HG03196 (cell line): ENCODE results near the gene CAPN9.
"Not testable (repeated sequence)": the region's sequence is repeated elsewhere in the genome, so short reads cannot be mapped to it uniquely, and the experiment has no call there.

ENCODE experiments used
- ATAC-seq: cut with Tn5 transposase; IDR thresholded peaks from one replicate; pipeline ENCODE4 v1.9.1; 2021; ENCODE audit not compliant: unreplicated experiment

The CAPN9 gene

DNA sequence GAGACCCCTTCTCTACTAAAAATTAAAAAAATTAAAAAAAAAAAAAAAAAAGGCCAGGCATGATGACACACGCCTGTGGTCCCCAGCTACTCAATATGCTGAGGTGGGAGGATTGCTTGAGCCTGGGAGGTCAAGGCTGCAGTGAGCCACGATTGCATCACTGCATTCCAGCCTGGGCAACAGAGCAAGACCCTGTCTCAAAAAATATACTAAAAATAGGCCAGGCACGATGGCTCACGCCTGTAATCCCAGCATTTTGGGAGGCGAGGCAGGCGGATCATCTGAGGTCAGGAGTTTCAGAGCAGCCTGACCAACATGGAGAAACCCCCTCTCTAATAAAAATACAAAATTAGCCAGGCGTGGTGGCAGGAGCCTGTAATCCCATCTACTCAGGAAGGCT, 98.0 kb downstream of the CAPN9 start:
- ATAC-seq = not testable (repeated sequence)

DNA sequence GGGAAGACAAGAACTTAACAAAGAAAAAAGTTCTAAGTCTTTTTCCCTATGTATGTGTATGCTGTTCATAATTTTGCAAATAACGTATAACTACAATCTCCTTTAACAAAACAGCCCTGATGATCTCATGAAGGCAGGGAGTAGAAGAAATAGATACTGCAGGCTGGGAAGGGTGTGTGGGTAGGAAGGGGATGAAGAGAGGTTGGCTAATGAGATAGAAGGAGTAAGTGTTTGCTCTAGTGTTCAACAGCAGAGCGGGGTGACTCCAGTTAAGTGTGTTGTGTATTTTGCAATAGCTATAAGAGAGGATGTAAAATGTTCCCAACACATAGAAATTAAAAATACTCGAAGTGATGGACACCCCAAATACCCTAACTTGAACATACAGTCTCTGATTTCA, 101.0 kb downstream of the CAPN9 start:
- ATAC-seq = no peak

DNA sequence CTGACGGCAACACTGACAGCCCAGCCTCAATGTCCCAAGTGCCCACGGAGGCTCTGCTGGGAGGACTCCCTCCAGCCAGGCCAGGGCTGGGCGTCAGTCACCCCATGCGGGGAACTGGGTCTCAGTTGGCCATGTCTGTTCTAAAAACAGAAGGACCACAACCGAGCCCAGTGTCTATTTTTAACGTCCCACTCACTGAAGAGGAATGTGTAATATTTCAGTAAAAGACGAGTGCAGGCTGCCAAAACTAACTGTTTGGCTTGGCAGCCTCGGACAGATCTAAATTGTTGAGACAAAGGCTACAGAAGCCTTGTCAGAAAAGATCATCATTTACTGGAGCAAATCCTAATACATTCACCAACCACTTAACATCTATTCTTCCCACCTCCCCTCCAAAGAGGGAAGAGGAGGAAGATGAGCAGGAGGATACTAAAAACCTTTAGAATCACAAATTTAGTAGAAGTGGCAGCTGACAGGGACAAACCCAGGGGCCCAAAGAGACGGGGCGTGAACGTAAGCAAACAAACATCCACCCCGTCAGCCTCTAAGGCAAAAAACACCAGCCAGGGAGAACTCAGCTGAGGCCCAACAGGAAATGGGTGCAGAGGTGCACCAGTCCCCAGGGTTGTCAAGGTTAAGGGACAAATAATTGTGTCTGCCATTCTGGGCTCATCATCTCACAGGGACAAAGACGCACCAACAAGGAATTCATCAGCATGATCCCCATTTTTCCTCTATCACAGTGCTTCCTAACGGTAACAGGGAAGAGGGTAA, 102.5 kb downstream of the CAPN9 start:
- ATAC-seq = no peak

DNA sequence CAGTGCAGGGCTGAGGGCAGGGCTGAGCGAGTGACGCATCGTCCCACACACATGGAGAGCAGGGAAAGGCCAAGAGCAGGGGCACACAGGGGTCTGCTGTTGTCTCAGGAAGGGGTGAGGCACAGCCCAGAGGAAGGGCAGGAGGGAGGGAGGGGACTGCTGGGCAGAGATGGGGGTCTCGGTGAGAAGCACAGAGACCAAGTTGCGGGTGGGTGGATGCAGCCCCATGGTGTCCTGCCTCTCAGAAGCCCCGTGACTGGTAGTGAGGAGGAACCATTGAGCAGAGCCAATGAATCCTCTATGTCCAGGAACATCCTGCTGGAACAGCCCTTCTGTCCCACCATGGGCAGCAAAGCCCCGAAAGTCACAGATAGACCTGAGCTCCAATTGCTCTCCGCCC, 103.4 kb downstream of the CAPN9 start:
- no peak for ATAC-seq

DNA sequence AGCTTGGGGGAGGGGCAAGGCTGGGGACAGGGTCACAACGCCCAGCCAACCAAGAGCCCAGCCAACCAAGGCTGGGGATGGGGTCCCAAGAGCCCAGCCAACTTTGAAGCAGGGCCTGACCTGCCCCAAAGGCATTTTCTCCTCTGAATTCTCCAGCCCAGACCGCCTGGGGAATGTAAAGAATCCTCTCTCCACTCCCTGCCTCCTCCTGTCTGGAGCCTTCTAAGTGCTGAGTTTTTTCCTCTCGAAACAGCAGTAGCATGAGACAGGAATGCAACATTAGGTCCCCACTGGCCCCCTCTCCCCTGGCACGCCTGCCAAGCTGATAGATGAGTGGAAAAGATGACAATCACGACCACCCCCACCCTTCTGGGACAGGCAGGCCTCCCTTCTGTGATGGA, 104.1 kb downstream of the CAPN9 start:
- ATAC-seq = no peak
